Tongue (tissue), 2 donors: Measurements from ENCODE around the gene ACSF3. TPM values are rescaled to one million over a fixed set of nuclear protein-coding genes. Genes with fewer than 3 reads are reported as not detected.
"Not testable (repeated sequence)": the region's sequence is repeated elsewhere in the genome, so short reads cannot be mapped to it uniquely, and the experiment has no call there.

ENCODE experiments used
- DNase-seq: peaks from one replicate; pipeline ENCODE4 v3.0.0-alpha.2; 2015
- total RNA-seq: library from RNA; depleted of rRNA; stranded (reverse); fragments of >200 nt; gene quantifications from one replicate; pipeline ENCODE4 v1.2.3, GENCODE V29; 2014

The ACSF3 gene
- total RNA-seq, 1 donor from 2014 or later = 20.1 TPM

GRCh38 chr16:89175280-89176146 is 81.9 kb downstream of the ACSF3 start:
- peak; percentile 61 for DNase-seq

GRCh38 chr16:89176147-89176690 is 82.6 kb downstream of the ACSF3 start:
- DNase-seq = peak; percentile 80

- no peak for DNase-seq
Observed at GRCh38 chr16:89176717-89177116, 83.1 kb downstream of the ACSF3 start.

GRCh38 chr16:89177501-89177900 is 83.8 kb downstream of the ACSF3 start:
- DNase-seq = no peak

GRCh38 chr16:89178453-89179147 is 84.9 kb downstream of the ACSF3 start:
- no peak for DNase-seq

- no peak for DNase-seq
Observed at GRCh38 chr16:89179148-89179484, 85.5 kb downstream of the ACSF3 start.

- no peak for DNase-seq
Observed at GRCh38 chr16:89179656-89180315, 86.1 kb downstream of the ACSF3 start.

- DNase-seq = no peak
Observed at GRCh38 chr16:89183463-89183862, 89.8 kb downstream of the ACSF3 start.

- no peak for DNase-seq
Observed at GRCh38 chr16:89183975-89184676, 90.5 kb downstream of the ACSF3 start.

- no peak for DNase-seq
Observed at GRCh38 chr16:89184677-89184932, 91.0 kb downstream of the ACSF3 start.

- DNase-seq = peak; percentile 71
Observed at GRCh38 chr16:89184933-89185794, 91.5 kb downstream of the ACSF3 start.

- DNase-seq = not testable (repeated sequence)
Observed at GRCh38 chr16:89185887-89186592, 92.4 kb downstream of the ACSF3 start.

- DNase-seq = not testable (repeated sequence)
Observed at GRCh38 chr16:89186593-89187031, 93.0 kb downstream of the ACSF3 start.

- no peak for DNase-seq
Observed at GRCh38 chr16:89187032-89187769, 93.5 kb downstream of the ACSF3 start.

- DNase-seq = no peak
Observed at GRCh38 chr16:89187770-89188392, 94.2 kb downstream of the ACSF3 start.

GRCh38 chr16:89188471-89189357 is 95.1 kb downstream of the ACSF3 start:
- DNase-seq = not testable (repeated sequence)

GRCh38 chr16:89189358-89190025 is 95.8 kb downstream of the ACSF3 start:
- no peak for DNase-seq
